Measurements from ENCODE around the gene KCTD6.

GRCh38 chr3:58534592-58535494 is 42.9 kb downstream of the KCTD6 start:
- TF ChIP-seq CTCF (IDR thresholded peaks at IDR 0.05) (no peak), EP300 (IDR thresholded peaks at IDR 0.05) (no peak), POLR2A (IDR thresholded peaks at IDR 0.05) (no peak)
